ENCODE measurements around the gene LHFPL6. TPM values are rescaled to one million over a fixed set of nuclear protein-coding genes. Genes with fewer than 3 reads are reported as not detected.
"Not testable (repeated sequence)": the region's sequence is repeated elsewhere in the genome, so short reads cannot be mapped to it uniquely, and the experiment has no call there.

Gene LHFPL6
- total RNA-seq, 1 donor from 2014 or later: 5.3 TPM

DNA sequence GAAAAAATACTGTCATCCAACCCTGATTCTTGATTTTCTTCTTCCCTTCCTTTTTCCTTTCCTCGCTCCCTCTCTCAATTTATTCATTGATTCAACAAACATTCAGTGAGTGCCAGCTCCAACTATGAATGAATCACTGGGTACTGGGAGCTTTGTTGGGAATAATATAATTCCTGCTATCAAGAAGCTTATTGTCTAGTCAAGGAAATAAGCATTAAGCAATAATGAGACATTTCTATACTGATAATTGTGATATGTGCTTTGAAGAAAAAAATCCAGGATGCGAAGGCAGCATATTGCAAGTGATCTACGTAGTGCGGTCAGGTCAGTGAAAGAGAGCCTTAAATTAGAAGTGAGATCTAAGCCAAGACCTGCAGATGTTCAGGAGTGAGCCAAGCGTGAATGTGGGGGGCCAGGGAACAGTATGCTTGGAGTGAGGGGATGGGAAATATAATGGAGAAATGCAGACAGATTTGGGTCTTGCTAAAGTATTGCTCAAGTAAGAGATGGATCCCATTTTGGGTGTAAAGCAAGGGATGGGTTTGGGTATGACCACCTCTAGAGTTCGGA is 253.5 kb downstream of the LHFPL6 start:
- Histone ChIP-seq H3K4me3 (ENCODE audit: low read depth, low read length) (no peak overlapping the region), H3K27me3 (ENCODE audit: control insufficient read depth, insufficient read depth, low read length) (no peaks in the 10 kb centered on the region), H3K36me3 (ENCODE audit: control insufficient read depth, insufficient read depth, low read length) (no peaks in the 10 kb centered on the region)
- TF ChIP-seq, protein P1, sequence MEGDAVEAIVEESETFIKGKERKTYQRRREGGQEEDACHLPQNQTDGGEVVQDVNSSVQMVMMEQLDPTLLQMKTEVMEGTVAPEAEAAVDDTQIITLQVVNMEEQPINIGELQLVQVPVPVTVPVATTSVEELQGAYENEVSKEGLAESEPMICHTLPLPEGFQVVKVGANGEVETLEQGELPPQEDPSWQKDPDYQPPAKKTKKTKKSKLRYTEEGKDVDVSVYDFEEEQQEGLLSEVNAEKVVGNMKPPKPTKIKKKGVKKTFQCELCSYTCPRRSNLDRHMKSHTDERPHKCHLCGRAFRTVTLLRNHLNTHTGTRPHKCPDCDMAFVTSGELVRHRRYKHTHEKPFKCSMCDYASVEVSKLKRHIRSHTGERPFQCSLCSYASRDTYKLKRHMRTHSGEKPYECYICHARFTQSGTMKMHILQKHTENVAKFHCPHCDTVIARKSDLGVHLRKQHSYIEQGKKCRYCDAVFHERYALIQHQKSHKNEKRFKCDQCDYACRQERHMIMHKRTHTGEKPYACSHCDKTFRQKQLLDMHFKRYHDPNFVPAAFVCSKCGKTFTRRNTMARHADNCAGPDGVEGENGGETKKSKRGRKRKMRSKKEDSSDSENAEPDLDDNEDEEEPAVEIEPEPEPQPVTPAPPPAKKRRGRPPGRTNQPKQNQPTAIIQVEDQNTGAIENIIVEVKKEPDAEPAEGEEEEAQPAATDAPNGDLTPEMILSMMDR (IDR thresholded peaks at IDR 0.05; ENCODE audit: insufficient read depth, low read length, severe bottlenecking): no peak
- DNase-seq (ENCODE audit: low read depth) (peak; percentile 15), FAIRE-seq (no peak)

DNA sequence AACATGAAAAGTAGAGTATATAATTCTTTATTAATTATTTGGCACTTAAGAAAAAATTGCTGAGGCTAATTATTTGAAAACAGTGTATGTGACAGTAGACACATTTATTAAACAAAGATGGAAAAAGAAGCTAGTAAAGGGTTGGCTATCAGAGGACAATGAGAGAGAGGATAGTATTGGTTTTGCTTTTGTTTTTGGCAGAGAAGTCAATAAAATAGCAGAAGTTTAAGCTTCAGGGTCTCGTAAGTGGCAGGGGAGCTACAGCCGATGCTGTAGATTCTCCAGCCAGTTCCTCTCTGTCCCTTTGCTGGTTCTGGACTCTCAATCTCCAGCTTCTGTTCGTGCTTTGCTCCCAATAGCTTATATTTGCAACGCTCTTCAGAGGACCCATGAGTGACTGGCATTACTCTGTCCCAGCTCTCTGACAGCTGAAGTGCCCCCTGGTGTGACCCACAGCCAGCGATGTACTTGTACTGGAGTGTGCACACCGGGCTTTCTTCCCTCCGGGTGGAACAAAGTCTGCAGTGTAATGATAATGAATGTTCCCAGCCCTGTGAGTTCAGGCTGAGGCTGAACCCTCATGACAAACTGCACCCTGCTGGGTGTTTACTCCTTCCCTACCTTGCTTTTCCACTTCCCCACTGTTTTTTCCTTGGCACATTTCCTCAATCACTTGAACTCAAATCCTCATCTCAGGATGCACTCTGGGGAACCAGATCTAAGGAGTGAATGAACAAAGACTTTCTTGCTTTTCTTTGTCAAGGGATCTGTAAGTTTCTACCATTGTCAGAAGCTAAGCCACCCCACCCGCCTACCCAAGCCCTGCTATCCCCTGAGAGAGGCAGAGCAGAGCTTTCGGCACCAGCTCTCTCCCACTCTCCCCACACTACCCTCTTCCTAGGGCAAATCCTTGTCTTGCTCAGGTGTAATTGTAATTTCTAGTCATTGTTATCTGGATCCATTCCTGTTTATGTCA is 254.8 kb downstream of the LHFPL6 start:
- FAIRE-seq (peak; percentile 40), DNase-seq (ENCODE audit: low read depth) (no peak)
- TF ChIP-seq, protein P1 (IDR thresholded peaks at IDR 0.05; ENCODE audit: insufficient read depth, low read length, severe bottlenecking): no peak
- H3K27me3 ChIP-seq (ENCODE audit: control insufficient read depth, insufficient read depth, low read length): no peaks in the 10 kb centered on the region
- no peaks in the 10 kb centered on the region for H3K36me3 ChIP-seq (ENCODE audit: control insufficient read depth, insufficient read depth, low read length)
- no peak overlapping the region for H3K4me3 ChIP-seq (ENCODE audit: low read depth, low read length)

DNA sequence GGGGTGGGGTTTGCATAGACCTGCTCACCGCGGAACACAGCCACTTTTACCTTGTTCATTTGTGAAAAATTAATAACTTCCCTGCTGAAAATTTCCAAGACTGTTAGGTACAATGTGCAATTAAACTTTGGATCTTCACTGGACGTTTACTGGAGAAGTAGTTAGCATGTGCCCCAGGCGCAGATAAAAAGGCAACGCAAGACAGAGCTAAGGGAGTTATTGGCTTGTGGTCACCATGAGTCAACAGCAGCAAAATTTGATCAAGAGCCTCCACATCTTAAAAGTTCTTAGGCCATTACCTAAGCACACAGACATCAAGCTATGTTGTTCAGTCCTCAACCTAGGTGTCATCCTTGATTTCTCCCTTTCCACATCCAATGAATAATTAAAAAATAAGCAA is 257.0 kb downstream of the LHFPL6 start:
- no peak for FAIRE-seq
- Histone ChIP-seq H3K4me3 (ENCODE audit: low read depth, low read length) (no peak overlapping the region), H3K27me3 (ENCODE audit: control insufficient read depth, insufficient read depth, low read length) (no peaks in the 10 kb centered on the region), H3K36me3 (ENCODE audit: control insufficient read depth, insufficient read depth, low read length) (no peaks in the 10 kb centered on the region)
- TF ChIP-seq, protein P1 (IDR thresholded peaks at IDR 0.05; ENCODE audit: insufficient read depth, low read length, severe bottlenecking): no peak
- no peak for DNase-seq (ENCODE audit: low read depth)

DNA sequence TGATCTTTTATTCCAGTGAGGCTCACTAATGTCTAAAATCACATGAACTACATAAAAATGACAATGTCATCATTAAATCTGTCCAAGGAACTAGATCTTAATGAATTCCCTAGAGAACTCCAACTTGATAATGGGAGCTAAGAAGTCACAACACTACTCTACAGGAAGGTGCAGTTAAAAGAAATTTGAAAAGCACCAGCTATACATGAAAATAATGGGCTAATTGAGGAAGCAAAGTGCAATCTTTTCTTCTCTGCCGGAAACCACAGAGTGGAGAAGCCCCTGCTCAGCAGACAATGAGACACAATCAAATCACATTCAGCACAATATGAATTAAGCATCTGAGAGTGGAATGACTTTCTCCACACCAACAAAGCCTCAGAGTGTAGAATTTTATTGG is 261.7 kb downstream of the LHFPL6 start:
- TF ChIP-seq, protein P1 (IDR thresholded peaks at IDR 0.05; ENCODE audit: insufficient read depth, low read length, severe bottlenecking): no peak
- Histone ChIP-seq H3K4me3 (ENCODE audit: low read depth, low read length) (no peak overlapping the region), H3K27me3 (ENCODE audit: control insufficient read depth, insufficient read depth, low read length) (no peaks in the 10 kb centered on the region), H3K36me3 (ENCODE audit: control insufficient read depth, insufficient read depth, low read length) (no peaks in the 10 kb centered on the region)
- DNase-seq (ENCODE audit: low read depth) (no peak), FAIRE-seq (no peak)

DNA sequence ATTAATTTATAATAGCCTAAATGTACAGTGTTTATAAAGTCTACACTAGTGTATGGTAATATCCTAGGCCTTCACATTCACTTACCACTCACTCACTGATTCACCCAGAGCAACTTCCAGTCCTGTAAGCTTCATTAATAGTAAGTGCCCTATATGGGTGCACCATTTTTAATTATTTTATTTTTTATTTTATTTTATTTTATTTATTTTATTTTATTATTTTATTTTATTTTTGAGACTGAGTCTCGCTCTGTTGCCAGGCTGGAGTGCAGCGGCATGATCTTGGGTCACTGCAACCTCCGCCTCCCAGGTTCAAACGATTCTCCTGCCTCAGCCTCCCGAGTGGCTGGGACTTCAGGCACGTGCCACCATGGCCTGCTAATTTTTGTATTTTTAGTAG is 264.9 kb downstream of the LHFPL6 start:
- not testable (repeated sequence) for H3K27me3 ChIP-seq (ENCODE audit: control insufficient read depth, insufficient read depth, low read length); FAIRE-seq; H3K36me3 ChIP-seq (ENCODE audit: control insufficient read depth, insufficient read depth, low read length); DNase-seq (ENCODE audit: low read depth); H3K4me3 ChIP-seq (ENCODE audit: low read depth, low read length)

DNA sequence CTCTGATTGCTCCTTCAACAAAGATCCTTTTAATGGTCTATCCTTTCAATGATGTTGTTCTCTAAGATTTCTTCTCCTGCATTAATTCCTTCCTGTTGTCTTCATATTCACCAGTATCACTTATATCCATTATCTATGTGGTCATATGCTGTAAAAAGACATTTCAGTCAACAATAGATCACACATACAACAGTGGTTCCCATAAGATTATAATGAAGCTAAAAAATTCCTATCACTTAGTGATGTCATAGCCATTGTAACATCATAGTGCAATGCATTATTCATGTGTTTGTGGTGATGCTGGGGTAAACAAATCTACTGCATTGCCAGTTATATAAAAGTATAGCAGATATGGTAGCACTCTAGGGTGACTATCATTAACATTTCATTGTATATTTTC is 266.1 kb downstream of the LHFPL6 start:
- Histone ChIP-seq H3K27me3 (ENCODE audit: control insufficient read depth, insufficient read depth, low read length) (no peaks in the 10 kb centered on the region), H3K36me3 (ENCODE audit: control insufficient read depth, insufficient read depth, low read length) (no peaks in the 10 kb centered on the region), H3K4me3 (ENCODE audit: low read depth, low read length) (no peak overlapping the region)
- FAIRE-seq (no peak), DNase-seq (ENCODE audit: low read depth) (no peak)
- TF ChIP-seq, protein P1 (IDR thresholded peaks at IDR 0.05; ENCODE audit: insufficient read depth, low read length, severe bottlenecking): no peak
